ENCODE results near the gene KIF11.

KIF11 gene

GRCh38 chr10:92688573-92688926, 95.6 kb downstream of the KIF11 start:
- no peak for DNase-seq

- DNase-seq: peak; percentile 59
Observed at GRCh38 chr10:92688927-92689662, 96.2 kb downstream of the KIF11 start.

- peak; percentile 65 for DNase-seq
Observed at GRCh38 chr10:92689663-92690210, 96.8 kb downstream of the KIF11 start, which contains the start of gene HHEX. Gene HHEX (plus strand): TSS chr10:92689955. CDS start chr10:92689987, 32 bp downstream.

GRCh38 chr10:92690211-92690914, 97.4 kb downstream of the KIF11 start:
- DNase-seq: peak; percentile 58

GRCh38 chr10:92690915-92691590, 98.1 kb downstream of the KIF11 start:
- peak; percentile 38 for DNase-seq

GRCh38 chr10:92691591-92692079, 98.7 kb downstream of the KIF11 start:
- peak; percentile 69 for DNase-seq

- no peak for DNase-seq
Observed at GRCh38 chr10:92692080-92692671, 99.2 kb downstream of the KIF11 start.

GRCh38 chr10:92692697-92693533, 100.0 kb downstream of the KIF11 start:
- no peak for DNase-seq

- no peak for DNase-seq
Observed at GRCh38 chr10:92693534-92693893, 100.6 kb downstream of the KIF11 start.

GRCh38 chr10:92695679-92696605, 103.0 kb downstream of the KIF11 start:
- no peak for DNase-seq

- no peak for DNase-seq
Observed at GRCh38 chr10:92696606-92697383, 103.9 kb downstream of the KIF11 start.

GRCh38 chr10:92697663-92698511, 105.0 kb downstream of the KIF11 start:
- no peak for DNase-seq

GRCh38 chr10:92699193-92699517, 106.2 kb downstream of the KIF11 start:
- no peak for DNase-seq

GRCh38 chr10:92699518-92700381, 106.8 kb downstream of the KIF11 start:
- DNase-seq: peak; percentile 55

GRCh38 chr10:92702301-92702916, 109.5 kb downstream of the KIF11 start:
- DNase-seq: no peak
